HL-60 (cell line): ENCODE data around the gene KCTD5.

ENCODE experiments used
- DNase-seq, 2 experiments: peaks; one replicate each; pipeline ENCODE4 v3.0.0-alpha.2; 2010 to 2020; ENCODE audit warnings: low read depth in 1 of 2, low spot score in 1 of 2
- H3K27ac ChIP-seq: fragments of 250-450 bp; sonication (Bioruptor Pico); replicated peaks from 2 replicates; pipeline ENCODE4 v1.5.1; 2020; ENCODE audit warnings: mild to moderate bottlenecking, moderate library complexity
- H3K27me3 ChIP-seq: fragments of 250-450 bp; sonication (Bioruptor Pico); 2 replicates; pipeline ENCODE4 v1.5.1; 2021; ENCODE audit warnings: mild to moderate bottlenecking, moderate library complexity; ENCODE audit not compliant: insufficient read depth, poor library complexity, severe bottlenecking
- H3K4me3 ChIP-seq: replicated peaks from 2 replicates; pipeline ENCODE4 v1.5.1; 2011; ENCODE audit warnings: mild to moderate bottlenecking, control low read depth, low read length; ENCODE audit not compliant: insufficient read depth
- CTCF ChIP-seq: IDR thresholded peaks from one replicate; pipeline ENCODE4 v1.5.1; 2011; ENCODE audit warnings: low read length, control low read depth, inconsistent platforms; ENCODE audit not compliant: insufficient read depth
- GABPA ChIP-seq: IDR thresholded peaks from 2 replicates; pipeline ENCODE4 v1.6.1; 2012; ENCODE audit warnings: low read depth
- POLR2AphosphoS5 ChIP-seq: IDR thresholded peaks from 2 replicates; pipeline ENCODE4 v1.6.1; 2012; ENCODE audit warnings: low read depth
- SPI1 ChIP-seq: IDR thresholded peaks from 2 replicates; pipeline ENCODE4 v1.6.1; 2012; ENCODE audit warnings: low read depth, mild to moderate bottlenecking, borderline replicate concordance
- TF ChIP-seq, protein P1 (sequence below): IDR thresholded peaks from 2 replicates; pipeline ENCODE4 v1.6.1; 2012; ENCODE audit warnings: low read depth; ENCODE audit not compliant: insufficient replicate concordance

KCTD5 gene

DNA sequence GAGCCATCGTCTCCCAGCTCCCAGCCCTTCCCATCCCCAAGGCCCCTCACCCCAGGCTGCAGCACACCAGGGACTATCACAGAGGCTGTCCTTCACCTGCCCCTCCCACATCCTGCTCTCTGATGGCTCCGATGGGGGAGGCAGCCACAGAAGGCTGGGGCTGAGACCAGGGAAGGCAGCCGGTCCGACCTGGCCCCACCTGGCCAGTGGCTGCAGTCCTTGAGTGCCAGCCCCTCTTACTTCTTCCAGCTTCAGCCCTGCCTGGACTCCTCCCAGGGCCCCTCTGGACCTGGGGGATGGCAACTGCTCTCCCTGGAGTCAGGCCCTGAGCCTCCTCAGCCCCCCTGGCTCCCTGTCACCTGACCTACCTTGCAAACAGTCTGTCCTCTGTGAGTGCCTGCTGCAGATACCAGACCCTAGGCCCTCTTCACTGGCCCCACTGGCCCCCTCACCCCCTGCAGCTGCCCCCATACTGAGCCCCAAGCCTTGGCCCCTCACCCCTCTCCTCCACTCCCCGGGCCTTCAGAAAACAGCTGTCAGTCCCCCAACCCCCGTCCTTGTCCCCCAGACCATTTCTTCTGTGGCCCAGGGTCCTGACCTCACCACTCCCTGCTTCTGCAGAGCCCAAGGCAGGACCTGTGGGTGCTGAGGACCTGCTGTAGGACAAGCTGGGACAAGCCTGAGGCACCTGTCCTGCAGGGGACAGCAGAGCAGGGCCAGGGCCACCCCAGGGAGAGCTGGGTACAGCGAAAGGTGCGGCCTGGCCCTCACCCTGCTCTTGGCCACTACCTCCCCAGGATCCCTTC lies 57.5 kb downstream of the KCTD5 start:
- DNase-seq: no peak
- H3K27me3 ChIP-seq: no peaks in the 10 kb centered on the region
- TF ChIP-seq POLR2AphosphoS5 (no peak), SPI1 (no peak), GABPA (no peak), CTCF (no peak)
- TF ChIP-seq, protein P1, sequence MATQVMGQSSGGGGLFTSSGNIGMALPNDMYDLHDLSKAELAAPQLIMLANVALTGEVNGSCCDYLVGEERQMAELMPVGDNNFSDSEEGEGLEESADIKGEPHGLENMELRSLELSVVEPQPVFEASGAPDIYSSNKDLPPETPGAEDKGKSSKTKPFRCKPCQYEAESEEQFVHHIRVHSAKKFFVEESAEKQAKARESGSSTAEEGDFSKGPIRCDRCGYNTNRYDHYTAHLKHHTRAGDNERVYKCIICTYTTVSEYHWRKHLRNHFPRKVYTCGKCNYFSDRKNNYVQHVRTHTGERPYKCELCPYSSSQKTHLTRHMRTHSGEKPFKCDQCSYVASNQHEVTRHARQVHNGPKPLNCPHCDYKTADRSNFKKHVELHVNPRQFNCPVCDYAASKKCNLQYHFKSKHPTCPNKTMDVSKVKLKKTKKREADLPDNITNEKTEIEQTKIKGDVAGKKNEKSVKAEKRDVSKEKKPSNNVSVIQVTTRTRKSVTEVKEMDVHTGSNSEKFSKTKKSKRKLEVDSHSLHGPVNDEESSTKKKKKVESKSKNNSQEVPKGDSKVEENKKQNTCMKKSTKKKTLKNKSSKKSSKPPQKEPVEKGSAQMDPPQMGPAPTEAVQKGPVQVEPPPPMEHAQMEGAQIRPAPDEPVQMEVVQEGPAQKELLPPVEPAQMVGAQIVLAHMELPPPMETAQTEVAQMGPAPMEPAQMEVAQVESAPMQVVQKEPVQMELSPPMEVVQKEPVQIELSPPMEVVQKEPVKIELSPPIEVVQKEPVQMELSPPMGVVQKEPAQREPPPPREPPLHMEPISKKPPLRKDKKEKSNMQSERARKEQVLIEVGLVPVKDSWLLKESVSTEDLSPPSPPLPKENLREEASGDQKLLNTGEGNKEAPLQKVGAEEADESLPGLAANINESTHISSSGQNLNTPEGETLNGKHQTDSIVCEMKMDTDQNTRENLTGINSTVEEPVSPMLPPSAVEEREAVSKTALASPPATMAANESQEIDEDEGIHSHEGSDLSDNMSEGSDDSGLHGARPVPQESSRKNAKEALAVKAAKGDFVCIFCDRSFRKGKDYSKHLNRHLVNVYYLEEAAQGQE: no peak
- no peak overlapping the region for H3K27ac ChIP-seq
- no peak overlapping the region for H3K4me3 ChIP-seq

GRCh38 chr16:2740476-2740875 lies 58.2 kb downstream of the KCTD5 start:
- Histone ChIP-seq H3K27ac (no peak overlapping the region), H3K27me3 (no peaks in the 10 kb centered on the region), H3K4me3 (no peak overlapping the region)
- no peak for DNase-seq
- TF ChIP-seq POLR2AphosphoS5 (no peak), SPI1 (no peak), CTCF (no peak), GABPA (no peak)
- TF ChIP-seq, protein P1: no peak

DNA sequence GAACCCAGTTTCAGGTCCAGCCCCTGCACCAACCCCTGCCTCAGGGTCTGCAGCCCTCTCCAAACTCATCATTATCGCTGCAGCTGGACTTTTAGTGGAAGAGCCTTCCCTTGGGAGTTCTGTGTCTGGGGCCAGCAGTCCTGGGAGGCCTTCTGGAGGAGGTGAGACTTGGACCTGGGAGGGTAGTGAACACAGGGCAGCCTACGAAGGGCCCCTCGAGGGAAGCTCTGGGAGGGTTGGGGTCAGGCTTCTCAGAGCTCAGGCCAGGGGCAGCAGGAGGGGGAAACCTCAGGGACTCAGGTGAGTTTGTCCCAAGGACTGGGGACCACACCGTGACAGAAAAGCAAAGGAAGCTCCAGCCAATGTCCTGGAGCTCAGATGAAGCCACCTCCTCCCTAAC lies 58.8 kb downstream of the KCTD5 start:
- Histone ChIP-seq H3K4me3 (no peak overlapping the region), H3K27ac (no peak overlapping the region), H3K27me3 (no peaks in the 10 kb centered on the region)
- no peak for TF ChIP-seq SPI1
- no peak for TF ChIP-seq CTCF
- TF ChIP-seq POLR2AphosphoS5: no peak
- TF ChIP-seq, protein P1: no peak
- TF ChIP-seq GABPA: no peak
- no peak for DNase-seq
